Subcutaneous abdominal adipose tissue (tissue), 5 donors: Measurements from ENCODE around the gene CST5.
"Not testable (repeated sequence)": the region's sequence is repeated elsewhere in the genome, so short reads cannot be mapped to it uniquely, and the experiment has no call there.

Source experiments
- H3K27ac ChIP-seq: one replicate; pipeline ENCODE4 v1.7.0; 2013; ENCODE audit warnings: low read depth, mild to moderate bottlenecking, inconsistent platforms, low read length, moderate library complexity
- H3K27me3 ChIP-seq, 5 donors: one replicate each; pipeline ENCODE4 v1.7.0; 2013; ENCODE audit warnings: low read length in 5 of 5, inconsistent platforms in 1 of 5; ENCODE audit not compliant: control insufficient read depth in 5 of 5, insufficient read depth in 4 of 5
- H3K36me3 ChIP-seq, 5 donors: one replicate each; pipeline ENCODE4 v1.7.0; 2013; ENCODE audit warnings: low read length in 5 of 5; ENCODE audit not compliant: control insufficient read depth in 5 of 5, insufficient read depth in 5 of 5
- H3K4me1 ChIP-seq, 5 donors: one replicate each; pipeline ENCODE4 v1.7.0; 2013; ENCODE audit warnings: low read length in 5 of 5, mild to moderate bottlenecking in 3 of 5, moderate library complexity in 1 of 5; ENCODE audit not compliant: control insufficient read depth in 5 of 5, insufficient read depth in 5 of 5
- H3K4me3 ChIP-seq, 5 donors: one replicate each; pipeline ENCODE4 v1.7.0; 2013; ENCODE audit warnings: low read length in 5 of 5, low read depth in 1 of 5
- H3K9ac ChIP-seq, 5 donors: one replicate each; pipeline ENCODE4 v1.7.0; 2013; ENCODE audit warnings: low read length in 5 of 5, mild to moderate bottlenecking in 4 of 5, moderate library complexity in 3 of 5
- H3K9me3 ChIP-seq, 5 donors: one replicate each; pipeline ENCODE4 v1.7.0; 2013; ENCODE audit warnings: low read length in 5 of 5; ENCODE audit not compliant: control insufficient read depth in 5 of 5
- donor health status: healthy.
- donor health status: healthy.
- donor health status: healthy.
- donor health status: healthy.
- donor health status: healthy.

CST5 gene

DNA sequence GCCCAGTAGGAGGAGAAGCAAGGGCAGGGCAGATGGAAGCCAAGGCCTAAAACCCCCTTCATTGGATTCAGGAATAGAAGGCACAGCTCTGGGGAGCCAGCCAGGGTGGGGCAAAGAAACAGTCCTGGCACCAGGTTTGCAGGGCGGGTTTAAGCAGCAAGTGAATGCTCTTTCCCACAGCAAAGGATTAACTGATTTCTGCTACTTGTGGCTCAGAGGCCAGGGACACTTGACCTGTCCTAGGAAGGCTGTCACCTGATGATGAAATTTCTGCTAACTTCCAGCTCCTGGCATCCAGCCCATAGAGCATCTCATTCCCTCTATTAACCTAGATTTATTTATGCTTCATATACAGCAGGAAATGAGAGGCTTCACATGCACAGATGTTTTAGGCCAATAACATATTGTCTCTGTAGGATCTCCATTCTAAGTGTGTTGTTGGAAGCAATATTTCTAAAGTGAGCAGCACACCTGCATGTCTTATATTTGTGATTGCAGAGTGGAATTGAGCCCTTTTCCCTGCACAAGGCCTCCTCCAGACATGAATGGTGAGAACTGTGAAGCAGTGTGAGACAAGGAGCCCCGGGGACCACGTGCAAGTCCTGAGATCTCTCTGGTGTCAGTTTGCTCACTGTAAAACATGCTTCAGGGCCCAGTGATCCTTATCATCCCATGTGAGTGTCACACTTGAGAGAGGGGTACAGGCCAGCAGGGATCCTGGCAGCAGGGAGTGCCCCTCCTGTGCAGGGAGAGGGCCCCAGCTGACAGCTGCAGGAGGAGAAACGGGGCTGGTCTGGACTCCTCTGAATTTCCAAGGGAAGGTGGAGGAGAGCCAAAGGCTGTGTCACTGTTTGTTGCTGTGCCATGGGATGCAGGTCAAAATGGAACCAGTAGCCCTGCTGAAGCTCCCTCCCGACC lies 41.1 kb upstream of the CST5 start:
- Histone ChIP-seq H3K4me1 (peaks cover 0 to 3% (median 0%) of the 10 kb centered on the region in 5 donors), H3K27me3 (peaks cover 4 to 9% (median 7%) of the 10 kb centered on the region in 5 donors), H3K27ac (no peak overlapping the region), H3K36me3 (no peaks in the 10 kb centered on the region), H3K4me3 (no peak overlapping the region), H3K9ac (no peak overlapping the region), H3K9me3 (no peaks in the 10 kb centered on the region)

- peaks cover 0 to 3% (median 0%) of the 10 kb centered on the region in 5 donors for H3K4me1 ChIP-seq
- no peak overlapping the region for H3K9ac ChIP-seq
Observed at GRCh38 chr20:23918896-23919295, 39.3 kb upstream of the CST5 start.

DNA sequence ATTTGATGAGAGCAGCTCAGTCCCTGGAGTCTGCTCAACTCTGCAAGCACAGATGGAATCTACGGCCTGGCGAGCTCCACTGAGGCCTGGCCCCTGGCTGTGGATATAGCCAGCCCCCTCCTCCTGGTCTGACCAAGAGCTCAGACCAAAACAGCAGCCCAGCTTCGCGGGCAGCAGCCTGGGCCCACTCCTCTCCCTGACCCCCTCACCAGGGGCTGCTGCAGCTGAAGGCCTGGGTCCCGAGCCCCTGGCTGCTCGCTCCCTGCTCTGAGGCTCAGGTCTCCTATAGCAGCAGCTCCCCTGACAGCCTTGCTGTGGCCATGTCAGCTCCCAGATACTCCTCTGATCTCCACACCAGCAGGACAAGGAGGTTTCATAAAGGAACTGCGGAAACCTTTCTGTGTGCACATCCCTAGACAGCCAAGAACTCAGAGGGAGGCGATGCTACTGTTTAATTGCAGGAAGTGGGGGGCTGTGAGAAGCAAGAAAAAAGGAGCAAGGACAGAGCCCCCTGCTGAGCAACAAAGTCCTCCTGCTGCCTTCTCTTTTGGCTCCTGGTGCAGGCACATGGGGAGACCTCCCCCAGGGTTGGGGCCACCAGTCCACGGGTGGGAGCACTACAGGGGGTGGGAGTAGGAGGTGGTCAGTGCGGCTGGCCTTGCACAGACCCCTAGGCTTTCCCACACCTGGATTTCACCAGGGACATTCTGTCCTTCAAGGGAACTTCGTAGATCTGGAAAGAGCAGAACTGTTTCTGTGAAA lies 38.7 kb upstream of the CST5 start:
- peaks cover 0 to 4% (median 4%) of the 10 kb centered on the region in 5 donors for H3K9me3 ChIP-seq
- H3K4me1 ChIP-seq, result peaks cover 0 to 3% (median 0%) of the 10 kb centered on the region in 5 donors
- H3K9ac ChIP-seq, result no peak overlapping the region
- H3K27me3 ChIP-seq, result peaks cover 3 to 8% (median 7%) of the 10 kb centered on the region in 5 donors
- H3K36me3 ChIP-seq, result no peaks in the 10 kb centered on the region
- H3K27ac ChIP-seq, result no peak overlapping the region
- no peak overlapping the region for H3K4me3 ChIP-seq

More at GRCh38 chr20:23918896-23919295, 39.3 kb upstream of the CST5 start:
- H3K27ac ChIP-seq, result no peak overlapping the region
- H3K9me3 ChIP-seq, result peaks cover 0 to 3% (median 2%) of the 10 kb centered on the region in 5 donors
- peaks cover 4 to 9% (median 7%) of the 10 kb centered on the region in 5 donors for H3K27me3 ChIP-seq
- H3K4me3 ChIP-seq, result no peak overlapping the region
- H3K36me3 ChIP-seq, result no peaks in the 10 kb centered on the region

DNA sequence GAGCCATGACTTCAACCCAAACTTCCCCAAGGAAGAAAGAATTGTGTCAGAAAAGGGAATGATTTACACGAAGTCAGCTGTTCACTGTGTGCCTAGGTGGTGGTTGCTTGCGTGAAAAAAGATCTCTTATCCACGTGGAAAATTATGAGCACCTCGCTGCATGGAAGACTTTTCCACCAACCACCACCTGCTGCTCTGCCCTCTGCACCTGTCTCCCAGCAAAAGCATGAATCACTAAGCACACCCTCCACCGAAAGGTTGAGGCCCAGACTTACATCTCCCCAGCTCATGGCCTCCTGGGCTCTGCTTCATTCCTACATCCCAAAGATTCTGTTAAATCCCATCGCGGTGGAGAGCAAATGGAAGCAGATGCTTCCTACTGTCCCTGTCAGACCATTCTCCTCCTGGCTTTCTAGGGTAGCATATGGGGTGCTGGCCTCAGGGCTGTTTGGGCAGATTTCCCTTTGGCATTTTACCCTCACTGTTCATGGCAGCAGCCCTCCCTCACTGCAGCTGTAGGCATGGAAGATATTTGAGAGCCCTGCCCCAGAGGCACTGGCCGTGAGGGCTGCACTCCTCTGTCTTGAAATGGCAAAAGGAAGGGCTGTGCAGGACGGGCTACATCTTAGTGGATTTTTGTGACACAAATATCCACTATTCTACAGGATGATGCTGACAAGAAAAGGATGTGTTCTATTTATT lies 37.6 kb upstream of the CST5 start:
- Histone ChIP-seq H3K9ac (no peak overlapping the region), H3K9me3 (peaks cover 0 to 4% (median 4%) of the 10 kb centered on the region in 5 donors), H3K27ac (no peak overlapping the region), H3K4me3 (no peak overlapping the region), H3K4me1 (peaks cover 0 to 3% (median 0%) of the 10 kb centered on the region in 5 donors), H3K27me3 (peaks cover under 1 to 7% (median 4%) of the 10 kb centered on the region in 5 donors), H3K36me3 (no peaks in the 10 kb centered on the region)

GRCh38 chr20:23915844-23916243 lies 36.3 kb upstream of the CST5 start:
- no peak overlapping the region for H3K27ac ChIP-seq
- H3K9ac ChIP-seq, result no peak overlapping the region
- no peak overlapping the region for H3K4me3 ChIP-seq
- peaks cover 0 to 7% (median 3%) of the 10 kb centered on the region in 5 donors for H3K27me3 ChIP-seq
- H3K4me1 ChIP-seq, result peaks cover 0 to 3% (median 0%) of the 10 kb centered on the region in 5 donors
- peaks cover 0 to 4% (median 4%) of the 10 kb centered on the region in 5 donors for H3K9me3 ChIP-seq
- no peaks in the 10 kb centered on the region for H3K36me3 ChIP-seq

- H3K36me3 ChIP-seq, H3K4me3 ChIP-seq, H3K9ac ChIP-seq, H3K4me1 ChIP-seq, H3K9me3 ChIP-seq, H3K27ac ChIP-seq: not testable (repeated sequence)
- peaks cover 3 to 12% (median 6%) of the 10 kb centered on the region in 5 donors for H3K27me3 ChIP-seq
Observed at GRCh38 chr20:23914469-23914868, 34.9 kb upstream of the CST5 start.

DNA sequence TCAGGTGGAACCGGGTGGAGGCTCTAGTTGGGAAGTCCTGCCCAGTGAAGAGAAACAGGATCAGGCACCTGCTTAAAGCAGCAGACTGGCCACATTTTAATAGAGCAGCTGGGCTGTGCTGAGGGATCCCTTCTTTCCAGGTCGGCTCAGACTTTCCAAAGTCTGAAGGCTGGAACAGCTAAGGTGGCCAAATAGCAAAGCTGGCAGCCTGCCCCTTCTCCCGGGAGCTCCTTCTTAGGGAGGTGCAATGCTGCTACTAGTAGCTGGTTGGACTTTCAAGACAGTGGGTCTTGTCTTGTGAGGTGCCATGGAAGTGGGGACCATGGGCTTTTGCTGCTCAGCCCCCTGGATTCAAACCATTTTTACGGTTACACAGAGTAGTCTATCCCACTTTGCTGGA lies 30.7 kb upstream of the CST5 start:
- H3K27me3 ChIP-seq, result peaks cover 3 to 6% (median 4%) of the 10 kb centered on the region in 5 donors
- peaks cover 3 to 10% (median 8%) of the 10 kb centered on the region in 5 donors for H3K9me3 ChIP-seq

DNA sequence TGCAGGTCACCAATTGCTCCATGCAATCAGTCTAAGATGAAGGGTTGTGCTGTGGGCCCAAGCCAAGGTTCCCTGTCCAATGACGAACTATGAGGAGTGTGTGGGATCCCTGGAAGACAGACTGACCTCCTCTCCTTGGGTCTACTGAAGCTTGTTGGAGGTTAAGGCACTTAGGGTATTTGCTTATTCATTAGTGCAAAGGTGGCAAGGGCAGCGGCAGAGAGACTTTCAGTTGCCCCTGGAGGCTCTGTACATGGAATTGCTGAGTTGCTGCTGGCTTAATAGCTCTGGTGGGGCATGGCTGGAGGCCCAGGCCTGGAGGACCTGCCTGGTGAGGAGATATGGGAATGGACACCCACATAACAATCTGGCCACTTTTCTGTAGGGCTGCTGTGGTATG lies 29.8 kb upstream of the CST5 start:
- no peak overlapping the region for H3K4me3 ChIP-seq
- H3K9me3 ChIP-seq, result peaks cover 3 to 15% (median 9%) of the 10 kb centered on the region in 5 donors
- no peak overlapping the region for H3K27ac ChIP-seq
- H3K4me1 ChIP-seq, result no peaks in the 10 kb centered on the region
- H3K36me3 ChIP-seq, result no peaks in the 10 kb centered on the region
- H3K9ac ChIP-seq, result no peak overlapping the region
- H3K27me3 ChIP-seq, result peaks cover 3 to 6% (median 4%) of the 10 kb centered on the region in 5 donors

More for the DNA sequence above, 30.7 kb upstream of the CST5 start:
- Histone ChIP-seq H3K4me3 (no peak overlapping the region), H3K27ac (no peak overlapping the region), H3K4me1 (no peaks in the 10 kb centered on the region), H3K9ac (no peak overlapping the region), H3K36me3 (no peaks in the 10 kb centered on the region)

DNA sequence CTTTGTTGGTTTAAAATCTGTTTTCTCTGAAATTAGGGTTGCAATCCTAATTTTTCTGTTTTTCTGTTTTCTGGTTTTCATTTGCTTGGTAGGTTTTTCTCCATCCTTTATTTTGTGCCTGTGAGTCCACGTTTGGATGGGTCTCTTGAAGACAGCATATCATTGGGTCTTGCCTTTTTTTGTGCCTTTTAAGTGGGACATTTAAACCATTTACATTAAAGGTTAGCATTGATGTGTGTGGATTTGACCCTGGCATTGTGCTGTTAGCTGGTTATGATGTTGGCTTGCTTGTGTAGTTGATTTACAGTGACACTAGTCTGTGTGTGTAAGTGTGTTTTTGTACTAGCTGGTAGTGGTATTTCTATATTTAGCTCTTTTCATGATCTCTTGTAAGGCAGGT lies 28.0 kb upstream of the CST5 start:
- Histone ChIP-seq H3K27ac (no peak overlapping the region), H3K27me3 (peaks cover 3 to 6% (median 4%) of the 10 kb centered on the region in 5 donors), H3K9ac (no peak overlapping the region), H3K9me3 (peaks cover 3 to 14% (median 11%) of the 10 kb centered on the region in 5 donors), H3K4me3 (no peak overlapping the region), H3K36me3 (no peaks in the 10 kb centered on the region), H3K4me1 (no peaks in the 10 kb centered on the region)
